HCT116 (cell line): ENCODE results near the gene DLG2. TPM values are rescaled to one million over a fixed set of nuclear protein-coding genes. Genes with fewer than 3 reads are reported as not detected.

ENCODE experiments used
- ATAC-seq: fragments of 200-7000 bp; cut with Tn5 transposase; 2 replicates; pipeline ENCODE4 v1.9.1; 2020; ENCODE audit warnings: mild to moderate bottlenecking, moderate library complexity
- BruUV-seq: library from RNA; stranded (reverse); fragments of 400-500 nt; replicated peaks from 2 replicates; lab custom pipeline; 2021; lab: Mats Ljungman, UMichigan
- CTCF ChIA-PET: fragments of 300-600 bp; sonication (Branson Sonifier 250); formaldehyde crosslinking; loops from one replicate; lab custom pipeline; 2021; ENCODE audit warnings: antibody characterized with exemption; lab: Charles Lee
- POLR2A ChIA-PET: fragments of 300-600, 350-600 bp; sonication (Branson Sonifier 250); formaldehyde crosslinking; loops from one replicate; lab custom pipeline; 2021; ENCODE audit warnings: antibody characterized with exemption; lab: Charles Lee
- RAD21 ChIA-PET, 2 experiments: fragments of 300-600 bp; sonication (Branson Sonifier 250); formaldehyde crosslinking; loops; one replicate each; lab custom pipeline; 2023; ENCODE audit warnings: low total read pairs in 2 of 2; ENCODE audit not compliant: uncharacterized antibody in 2 of 2, unreplicated experiment in 2 of 2, low non-redundant PET in 1 of 2; lab: Charles Lee
- DNase-seq: peaks from one replicate; pipeline ENCODE4 v3.0.0-alpha.2; 2010; ENCODE audit warnings: low read depth, low spot score
- H2AFZ ChIP-seq: fragments of 200-600 bp; shearing (Covaris generic), sonication (generic); 2 replicates; pipeline ENCODE4 v1.6.1; 2017; ENCODE audit warnings: low read depth, mixed run types, mixed read lengths, antibody characterized with exemption, low read length; ENCODE audit not compliant: poor library complexity, severe bottlenecking
- H3K27ac ChIP-seq: 2 replicates; pipeline ENCODE4 v1.5.1; 2012; ENCODE audit warnings: low read depth, low read length
- H3K27me3 ChIP-seq: fragments of 200-600 bp; sonication (generic); 2 replicates; pipeline ENCODE4 v1.6.1; 2016; ENCODE audit warnings: mixed run types, low read length, mixed read lengths; ENCODE audit not compliant: insufficient read depth
- H3K36me3 ChIP-seq, 2 experiments: fragments of 200-500 bp in 1 of 2; fragments of 200-600 bp in 1 of 2; sonication (Bioruptor generic) in 1 of 2; sonication (generic) in 1 of 2; 2 replicates each; pipeline versions ENCODE4 v1.5.1 to v1.6.1; 2014 to 2016; ENCODE audit warnings: low read length in 2 of 2, inconsistent platforms in 1 of 2, mixed read lengths in 1 of 2, mixed run types in 1 of 2; ENCODE audit not compliant: insufficient read depth in 2 of 2, control insufficient read depth in 1 of 2
- H3K4me1 ChIP-seq, 2 experiments: fragments of 200-600 bp in 1 of 2; sonication (generic) in 1 of 2; 2 replicates each; pipeline versions ENCODE4 v1.5.1 to v1.6.1; 2012 to 2017; ENCODE audit warnings: low read length in 2 of 2, inconsistent platforms in 1 of 2, mild to moderate bottlenecking in 1 of 2, mixed read lengths in 1 of 2, mixed run types in 1 of 2, moderate library complexity in 1 of 2; ENCODE audit not compliant: insufficient read depth in 2 of 2, control insufficient read depth in 1 of 2
- H3K4me2 ChIP-seq: fragments of 200-600 bp; sonication (generic); 2 replicates; pipeline ENCODE4 v1.6.1; 2017; ENCODE audit warnings: mixed run types, low read length, mixed read lengths
- H3K4me3 ChIP-seq, 2 experiments: fragments of 200-600 bp in 1 of 2; sonication (generic) in 1 of 2; replicated peaks in 1 of 2; 2 replicates each; pipeline ENCODE4 v1.5.1; 2011 to 2016; ENCODE audit warnings: low read length in 2 of 2, control low read depth in 1 of 2, low read depth in 1 of 2, mild to moderate bottlenecking in 1 of 2, mixed read lengths in 1 of 2, mixed run types in 1 of 2
- H3K79me2 ChIP-seq: fragments of 200-600 bp; sonication (generic); 2 replicates; pipeline ENCODE4 v1.6.1; 2017; ENCODE audit warnings: mild to moderate bottlenecking, mixed run types, low read length, moderate library complexity, mixed read lengths; ENCODE audit not compliant: insufficient read depth
- H3K9ac ChIP-seq: fragments of 200-600 bp; sonication (generic); 2 replicates; pipeline ENCODE4 v1.6.1; 2016; ENCODE audit warnings: low read length, mixed read lengths
- H3K9me2 ChIP-seq: fragments of 200-600 bp; sonication (generic), shearing (Covaris generic); 2 replicates; pipeline ENCODE4 v1.6.1; 2017; ENCODE audit warnings: mixed run types, mild to moderate bottlenecking, moderate library complexity; ENCODE audit not compliant: insufficient read depth
- H3K9me3 ChIP-seq, 2 experiments: fragments of 200-500 bp in 1 of 2; fragments of 200-600 bp in 1 of 2; sonication (Bioruptor generic) in 1 of 2; sonication (generic) in 1 of 2; 2 replicates each; pipeline ENCODE4 v1.6.1; 2014 to 2017; ENCODE audit warnings: low read length in 2 of 2, mixed read lengths in 2 of 2, inconsistent platforms in 1 of 2, low read depth in 1 of 2, mild to moderate bottlenecking in 1 of 2, mixed run types in 1 of 2, moderate library complexity in 1 of 2; ENCODE audit not compliant: control insufficient read depth in 1 of 2, insufficient read depth in 1 of 2
- H4K20me1 ChIP-seq: fragments of 200-600 bp; sonication (generic), shearing (Covaris generic); 2 replicates; pipeline ENCODE4 v1.6.1; 2017; ENCODE audit warnings: mixed run types, mild to moderate bottlenecking, moderate library complexity; ENCODE audit not compliant: insufficient read depth
- CBX3 ChIP-seq: IDR thresholded peaks from 2 replicates; pipeline ENCODE4 v1.6.1; 2012; ENCODE audit warnings: low read depth
- EGR1 ChIP-seq: IDR thresholded peaks from 2 replicates; pipeline ENCODE4 v1.6.1; 2012; ENCODE audit warnings: low read depth
- ELF1 ChIP-seq: IDR thresholded peaks from 2 replicates; pipeline ENCODE4 v1.6.1; 2012; ENCODE audit warnings: low read depth, borderline replicate concordance
- EZH2 ChIP-seq: fragments of 200-600 bp; sonication (generic); IDR thresholded peaks from 2 replicates; pipeline ENCODE4 v1.6.1; 2017; ENCODE audit warnings: antibody characterized with exemption, mixed run types
- EZH2phosphoT487 ChIP-seq: fragments of 200-600 bp; IDR thresholded peaks from 2 replicates; pipeline ENCODE4 v1.6.1; 2018; ENCODE audit warnings: antibody characterized with exemption, borderline replicate concordance
- FOSL1 ChIP-seq: IDR thresholded peaks from 2 replicates; pipeline ENCODE4 v1.6.1; 2012; ENCODE audit warnings: low read depth
- RAD21 ChIP-seq: IDR thresholded peaks from 2 replicates; pipeline ENCODE4 v1.6.1; 2012; ENCODE audit warnings: low read depth, mild to moderate bottlenecking
- SRF ChIP-seq: IDR thresholded peaks from 2 replicates; pipeline ENCODE4 v1.6.1; 2012; ENCODE audit warnings: low read depth
- YY1 ChIP-seq: IDR thresholded peaks from 2 replicates; pipeline ENCODE4 v1.6.1; 2011; ENCODE audit warnings: low read length, low read depth, moderate library complexity, mild to moderate bottlenecking; ENCODE audit not compliant: insufficient replicate concordance; ENCODE audit errors: extremely low read depth
- intact Hi-C: fragments of 100-400 bp; cut with micrococcal nuclease; formaldehyde crosslinking; loops from 2 replicates; pipeline ENCODE4 v1.10.0; 2022
- total RNA-seq: library from RNA; stranded (reverse); gene quantifications from one replicate; pipeline ENCODE4 v1.2.1, GENCODE V29; 2021; ENCODE audit not compliant: unreplicated experiment
- TF ChIP-seq, protein P1 (sequence below): IDR thresholded peaks from 2 replicates; pipeline ENCODE4 v1.6.1; 2012

DLG2 gene
- total RNA-seq, 1 experiment from 2014 or later = 2.4 TPM

DNA sequence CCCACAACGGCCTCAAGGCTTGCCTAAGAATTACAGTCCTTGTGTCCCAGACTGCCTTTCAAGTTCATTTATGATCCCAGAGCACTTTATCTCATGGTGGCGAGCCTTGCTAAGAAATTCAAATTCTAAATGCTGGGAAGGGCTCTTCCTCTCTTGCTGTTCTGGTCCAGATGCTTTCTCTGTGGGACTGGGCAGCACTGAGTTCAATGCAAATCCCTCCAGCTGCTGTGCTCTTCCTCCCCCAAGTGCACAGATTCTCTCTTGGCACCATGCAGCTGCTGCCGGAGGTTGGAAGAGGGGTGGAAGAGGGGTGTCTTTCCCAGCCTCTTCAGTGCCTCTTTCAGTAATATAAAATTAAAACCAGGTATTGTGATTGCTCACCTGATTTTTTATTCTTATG is 828.0 kb downstream of the DLG2 start (continued):
- TF ChIP-seq EGR1 = no peak
- no peak for TF ChIP-seq YY1
- TF ChIP-seq EZH2 = no peak
- TF ChIP-seq ELF1 = no peak
- TF ChIP-seq RAD21 = no peak

DNA sequence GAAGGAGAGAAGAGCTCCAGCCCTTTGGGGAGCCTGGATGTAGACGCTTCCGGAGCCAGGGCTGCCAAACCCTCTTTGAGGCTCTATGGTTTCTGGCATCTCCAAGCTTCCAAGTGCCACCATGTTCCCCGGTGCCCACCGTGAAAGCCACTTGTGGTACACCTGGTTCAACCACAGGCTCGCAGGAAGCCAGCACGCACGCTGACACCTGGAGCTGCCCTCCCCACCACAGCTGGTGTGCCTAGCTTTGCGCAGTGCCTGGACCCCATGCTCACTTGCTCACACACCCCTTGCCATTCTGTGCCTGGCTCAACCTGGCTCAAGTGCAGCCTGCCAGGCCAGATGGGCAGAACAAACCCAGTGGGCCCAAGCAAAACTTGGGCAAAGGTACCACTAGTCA is 831.4 kb downstream of the DLG2 start:
- ChIA-PET POLR2A (no interaction called here), RAD21 (no interaction called here), CTCF (interaction anchor here (0.9 kb wide), 1 partner anchor 12 kb away, joined by 3 read pairs; no protein-coding TSS in a partner anchor)
- DNase-seq = no peak
- Histone ChIP-seq H3K79me2 (no peaks in the 10 kb centered on the region), H3K9me2 (no peaks in the 10 kb centered on the region), H2AFZ (no peak overlapping the region), H4K20me1 (no peaks in the 10 kb centered on the region), H3K4me2 (no peak overlapping the region), H3K9me3 (no peaks in the 10 kb centered on the region), H3K4me3 (no peak overlapping the region), H3K4me1 (no peaks in the 10 kb centered on the region), H3K9ac (no peak overlapping the region), H3K36me3 (no peaks in the 10 kb centered on the region), H3K27me3 (no peaks in the 10 kb centered on the region), H3K27ac (no peak overlapping the region)
- no peak for TF ChIP-seq FOSL1
- TF ChIP-seq, protein P1, sequence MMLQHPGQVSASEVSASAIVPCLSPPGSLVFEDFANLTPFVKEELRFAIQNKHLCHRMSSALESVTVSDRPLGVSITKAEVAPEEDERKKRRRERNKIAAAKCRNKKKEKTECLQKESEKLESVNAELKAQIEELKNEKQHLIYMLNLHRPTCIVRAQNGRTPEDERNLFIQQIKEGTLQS = no peak
- intact Hi-C loops = no loop called here
- no peak for ATAC-seq
- no TSS peak for BruUV-seq

DNA sequence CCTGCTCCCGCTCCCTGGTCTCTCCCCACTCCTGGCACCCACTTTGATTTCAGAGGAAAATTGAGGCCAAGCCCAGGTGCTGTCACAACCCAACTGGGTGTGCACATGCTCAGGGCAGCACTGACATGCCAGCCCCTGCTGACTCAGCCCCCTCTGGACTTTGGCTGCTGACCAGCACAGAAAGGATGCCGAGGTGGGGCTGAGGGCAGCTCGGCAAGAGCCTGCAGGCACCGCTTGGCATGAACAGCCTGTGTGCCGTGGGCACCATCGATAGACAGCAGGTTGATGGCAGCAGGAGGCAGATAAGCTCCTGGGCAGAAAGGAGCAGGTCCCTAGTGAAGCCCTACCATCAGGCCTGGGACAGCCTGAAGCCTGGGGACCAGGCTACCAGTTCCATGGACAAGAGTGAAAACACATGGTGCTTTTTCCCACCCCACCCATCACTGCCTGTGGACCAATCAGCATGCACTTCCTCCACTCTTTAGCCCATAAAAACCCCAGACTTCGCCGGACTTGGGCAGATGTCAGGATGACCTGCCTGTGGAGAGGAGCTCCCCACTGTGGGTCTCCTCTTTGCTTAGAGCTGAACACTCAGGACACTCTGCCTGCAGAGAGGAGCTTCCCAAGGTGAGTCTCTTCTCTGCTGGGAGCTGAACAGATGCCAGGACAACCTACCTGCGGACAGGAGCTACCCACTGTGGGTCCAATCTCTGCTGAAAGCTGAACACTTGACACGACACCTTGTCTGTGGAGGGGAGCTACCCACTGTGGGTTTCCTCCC is 832.3 kb downstream of the DLG2 start:
- ATAC-seq (no peak), DNase-seq (no peak)
- Histone ChIP-seq H3K9me3 (no peaks in the 10 kb centered on the region), H3K36me3 (no peaks in the 10 kb centered on the region), H3K9ac (no peak overlapping the region), H3K4me3 (no peak overlapping the region), H3K27ac (no peak overlapping the region), H3K4me1 (no peaks in the 10 kb centered on the region), H3K79me2 (no peaks in the 10 kb centered on the region), H3K9me2 (no peaks in the 10 kb centered on the region), H4K20me1 (no peaks in the 10 kb centered on the region), H2AFZ (no peak overlapping the region), H3K4me2 (no peak overlapping the region), H3K27me3 (no peaks in the 10 kb centered on the region)
- TF ChIP-seq CBX3 (no peak), SRF (no peak), EZH2phosphoT487 (no peak)
- ChIA-PET POLR2A (no interaction called here), CTCF (interaction anchor here (0.9 kb wide), 1 partner anchor 11 kb away, joined by 3 read pairs; no protein-coding TSS in a partner anchor), RAD21 (no interaction called here)
- intact Hi-C loops = no loop called here
- BruUV-seq = no TSS peak
